UCSD-AML1 (cell line): Measurements from ENCODE around the gene RNF38.
"Not testable (repeated sequence)": the region's sequence is repeated elsewhere in the genome, so short reads cannot be mapped to it uniquely, and the experiment has no call there.

Experiments used
- DNase-seq: peaks from one replicate; lab custom pipeline; 2025; ENCODE audit not compliant: unreplicated experiment; lab: John Stamatoyannopoulos, UW

The RNF38 gene

DNA sequence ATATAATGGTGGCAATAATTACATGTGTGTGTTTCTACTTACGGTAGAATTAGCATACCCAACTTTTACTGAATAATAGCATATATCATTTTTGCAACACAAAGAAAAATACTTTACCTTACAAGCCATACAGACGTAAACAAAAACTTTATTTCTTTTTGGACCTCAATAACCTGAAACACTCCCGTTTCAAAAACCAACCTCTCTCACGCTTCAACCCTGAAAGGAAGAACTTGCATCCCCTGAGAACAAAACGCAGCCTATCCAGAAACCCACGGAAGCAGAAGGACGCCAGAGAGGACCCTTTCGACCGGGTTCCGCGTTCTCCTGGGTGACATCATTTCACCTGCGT, at the start of gene RNF38:
Gene RNF38 (minus strand): TSS at position 290 of the 352 bp plus-strand sequence. CDS start 161 bp downstream, at position 129.
- no peak for DNase-seq

GRCh38 chr9:36448555-36448954, 48.5 kb upstream of the RNF38 start:
- not testable (repeated sequence) for DNase-seq

GRCh38 chr9:36448017-36448416, 47.9 kb upstream of the RNF38 start:
- no peak for DNase-seq

DNA sequence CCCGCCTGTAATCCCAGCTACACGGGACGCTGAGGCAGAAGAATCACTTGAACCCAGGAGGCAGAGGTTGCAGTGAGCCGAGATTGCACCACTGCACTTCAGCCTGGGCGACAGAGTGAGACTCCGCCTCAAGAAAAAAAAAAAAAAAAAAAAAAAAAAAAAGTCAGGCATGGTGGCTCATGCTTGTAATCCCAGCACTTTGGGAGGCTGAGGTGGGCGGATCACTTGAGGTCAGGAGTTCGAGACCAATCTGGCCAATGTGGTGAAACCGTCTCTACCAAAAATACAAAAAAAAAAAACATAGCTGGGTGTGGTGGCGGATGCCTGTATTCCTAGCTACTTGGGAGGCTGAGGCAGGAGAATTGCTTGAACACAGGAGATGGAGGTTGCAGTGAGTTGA, 46.6 kb upstream of the RNF38 start:
- not testable (repeated sequence) for DNase-seq

- DNase-seq = no peak
These were observed 45.8 kb upstream of the RNF38 start for GRCh38 chr9:36445800-36446361.

DNA sequence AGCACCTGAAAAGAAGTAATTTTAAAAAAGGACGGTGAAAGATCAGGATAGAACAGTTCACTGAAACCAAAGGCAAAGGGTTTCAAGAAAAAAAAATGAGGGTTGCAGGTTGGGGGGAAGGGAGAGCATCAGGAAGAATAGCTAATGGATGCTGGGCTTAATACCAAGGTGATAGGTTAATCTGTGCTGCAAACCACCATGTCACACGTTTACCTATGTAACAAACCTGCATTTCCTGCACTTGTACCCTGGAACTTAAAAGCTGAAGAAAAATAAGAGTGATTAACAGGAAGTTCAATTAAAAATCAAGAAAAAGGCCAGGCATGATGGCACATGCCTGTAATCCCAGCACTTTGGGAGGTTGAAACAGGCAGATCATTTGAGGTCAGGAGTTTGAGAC, 44.1 kb upstream of the RNF38 start:
- no peak for DNase-seq

- no peak for DNase-seq
These were observed 43.5 kb upstream of the RNF38 start for GRCh38 chr9:36443581-36443980.

DNA sequence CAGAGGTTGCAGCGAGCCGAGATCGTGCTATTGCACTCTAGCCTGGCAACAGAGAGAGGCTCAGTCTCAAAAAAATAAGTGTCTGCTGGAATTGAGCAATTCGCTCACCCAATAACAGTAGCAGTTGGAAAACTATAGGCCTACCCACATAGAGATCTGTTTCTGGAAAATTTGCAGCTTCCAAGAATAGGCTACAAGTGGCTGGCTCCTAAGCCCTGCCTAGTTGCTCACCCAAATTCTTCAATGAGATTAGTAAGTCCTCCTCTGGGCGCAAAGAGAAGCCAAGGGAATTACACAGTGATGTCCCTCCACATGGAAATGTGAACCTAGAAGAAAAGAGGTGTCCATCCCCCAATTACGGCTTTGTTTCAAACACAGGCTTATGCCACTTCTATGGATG, 42.6 kb upstream of the RNF38 start:
- no peak for DNase-seq

GRCh38 chr9:36441966-36442365, 41.9 kb upstream of the RNF38 start:
- no peak for DNase-seq

DNA sequence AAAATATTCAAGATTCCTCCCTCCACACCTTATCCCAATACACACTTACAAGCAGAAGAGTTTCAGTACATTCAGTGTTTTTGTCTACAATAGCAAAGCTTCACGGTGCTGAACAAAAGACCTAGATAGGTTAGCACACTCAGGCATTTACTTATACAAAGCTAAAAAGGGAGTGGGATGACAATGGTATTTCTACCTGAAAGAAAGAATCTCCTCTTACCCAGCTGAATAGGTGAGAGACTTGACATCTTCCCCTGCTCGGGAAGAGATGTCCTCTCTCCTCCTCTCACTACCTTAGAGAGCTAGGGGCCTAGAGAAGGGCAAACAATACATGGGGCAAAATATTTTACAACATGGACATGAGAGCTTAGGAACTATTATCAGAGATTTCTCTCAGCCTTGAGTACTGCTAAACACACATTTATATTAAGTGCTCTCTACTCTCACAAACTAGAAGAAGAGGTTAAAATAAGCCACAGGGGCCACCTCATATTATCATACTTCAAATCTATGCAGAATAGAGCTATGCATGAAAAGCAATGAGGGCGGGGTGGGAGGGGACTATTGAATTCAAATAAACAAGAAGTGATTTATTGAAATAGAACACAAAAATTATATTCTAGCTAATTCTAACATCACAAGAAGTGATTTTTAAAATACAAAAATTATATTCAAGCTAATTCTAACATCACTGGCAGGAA, 38.6 kb upstream of the RNF38 start:
- no peak for DNase-seq

- DNase-seq = no peak
These were observed 37.7 kb upstream of the RNF38 start for GRCh38 chr9:36437790-36438189.

- no peak for DNase-seq
These were observed 36.8 kb upstream of the RNF38 start for GRCh38 chr9:36436909-36437308.

- DNase-seq = no peak
These were observed 33.3 kb upstream of the RNF38 start for GRCh38 chr9:36433386-36433785.

- DNase-seq = no peak
These were observed 31.0 kb upstream of the RNF38 start for GRCh38 chr9:36431078-36431477.

DNA sequence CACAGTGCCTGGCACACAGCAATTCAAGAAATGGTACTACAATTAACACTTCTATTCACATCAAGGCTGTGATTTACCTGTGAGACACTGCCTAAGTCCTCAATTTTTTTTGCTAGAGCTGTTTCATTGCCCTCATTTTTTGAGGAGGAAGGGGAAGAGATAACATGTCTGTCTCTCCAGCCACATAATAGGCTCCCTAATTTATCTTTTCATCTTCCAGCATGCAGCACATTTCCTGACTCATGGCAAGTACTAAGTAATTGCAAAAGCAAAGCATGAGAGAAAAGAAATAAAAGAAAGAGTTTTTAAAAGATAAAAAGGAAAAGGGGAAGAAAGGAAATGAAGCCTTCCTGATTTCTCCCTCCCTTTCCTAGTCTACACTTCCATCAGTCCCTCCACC, 26.9 kb upstream of the RNF38 start:
- no peak for DNase-seq

- DNase-seq = no peak
These were observed 26.3 kb upstream of the RNF38 start for GRCh38 chr9:36426348-36426747.

GRCh38 chr9:36424289-36425055, 24.4 kb upstream of the RNF38 start:
- DNase-seq = no peak

DNA sequence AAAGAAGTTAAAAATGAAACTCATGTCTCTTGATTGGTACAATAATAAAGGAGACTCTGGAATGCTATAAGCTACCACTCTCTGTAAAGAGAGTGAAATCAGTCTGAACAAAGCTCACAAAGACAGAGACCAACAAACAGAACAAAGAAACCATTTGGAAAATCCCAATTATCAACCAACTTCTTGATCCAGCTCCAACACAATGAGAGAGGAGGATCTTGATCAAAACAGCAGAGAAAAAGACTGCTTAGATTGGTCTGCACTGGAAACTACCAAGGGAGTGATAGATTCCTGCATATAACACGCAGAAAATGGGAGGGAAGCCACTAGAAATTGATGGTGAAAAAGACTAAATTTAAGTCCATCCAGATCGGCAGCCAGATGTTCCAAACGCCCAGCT, 23.1 kb upstream of the RNF38 start:
- no peak for DNase-seq

- DNase-seq = no peak
These were observed 16.8 kb upstream of the RNF38 start for GRCh38 chr9:36416890-36417289.

GRCh38 chr9:36415822-36416525, 15.9 kb upstream of the RNF38 start:
- no peak for DNase-seq

GRCh38 chr9:36411410-36411809, 11.3 kb upstream of the RNF38 start:
- not testable (repeated sequence) for DNase-seq

DNA sequence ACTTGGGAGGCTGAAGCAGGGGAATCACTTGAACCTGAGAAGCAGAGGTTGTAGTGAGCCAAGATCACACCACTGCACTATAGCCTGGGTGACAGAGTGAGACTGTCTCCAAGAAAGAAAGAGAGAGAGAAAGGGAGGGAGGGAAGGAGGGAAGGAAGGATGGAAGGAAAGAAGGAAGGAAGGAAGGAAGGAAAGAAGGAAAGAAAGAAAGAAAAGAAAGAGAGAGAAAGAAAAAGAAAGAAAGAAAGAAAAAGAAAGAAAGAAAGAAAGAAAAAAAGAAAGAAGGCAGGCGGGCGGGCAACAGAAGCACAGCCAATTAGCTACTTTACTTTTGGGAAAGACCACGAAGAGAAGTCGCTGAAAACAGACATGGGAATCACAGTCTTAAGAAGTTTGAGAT, 9.0 kb upstream of the RNF38 start:
- DNase-seq = not testable (repeated sequence)
